ENCODE results near the gene ACVR2A.

Gene ACVR2A

DNA sequence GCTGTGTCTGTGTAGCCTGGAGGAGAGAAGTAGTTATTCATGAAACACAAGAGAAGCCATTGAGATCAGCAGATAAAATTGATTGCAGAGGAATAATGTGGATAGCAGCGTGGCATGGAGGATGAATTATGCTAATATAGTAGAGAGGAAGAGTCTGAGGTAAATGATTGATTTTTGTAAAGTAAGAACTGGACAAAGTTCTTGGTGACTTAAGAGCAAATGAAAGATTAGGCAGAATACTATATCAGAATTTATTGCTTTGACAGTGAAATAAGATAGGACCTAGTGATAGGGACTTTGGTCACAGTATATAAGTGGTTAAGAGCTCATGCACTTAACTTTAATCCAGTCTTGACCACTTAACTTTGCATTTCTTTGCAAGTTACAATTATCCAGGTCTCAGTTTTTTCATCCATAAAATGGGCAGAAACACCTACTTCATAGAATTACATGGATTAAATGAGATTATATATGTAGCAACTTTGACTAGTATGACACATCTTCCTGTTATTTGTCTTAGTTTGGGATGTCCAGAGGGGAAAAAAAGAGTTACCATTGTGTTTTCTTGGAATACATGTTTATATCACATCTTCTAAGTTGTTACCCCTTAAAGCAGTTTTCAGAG lies 29.1 kb downstream of the ACVR2A start:
- no peak overlapping the region for H3K27ac ChIP-seq
- TF ChIP-seq, protein P1, sequence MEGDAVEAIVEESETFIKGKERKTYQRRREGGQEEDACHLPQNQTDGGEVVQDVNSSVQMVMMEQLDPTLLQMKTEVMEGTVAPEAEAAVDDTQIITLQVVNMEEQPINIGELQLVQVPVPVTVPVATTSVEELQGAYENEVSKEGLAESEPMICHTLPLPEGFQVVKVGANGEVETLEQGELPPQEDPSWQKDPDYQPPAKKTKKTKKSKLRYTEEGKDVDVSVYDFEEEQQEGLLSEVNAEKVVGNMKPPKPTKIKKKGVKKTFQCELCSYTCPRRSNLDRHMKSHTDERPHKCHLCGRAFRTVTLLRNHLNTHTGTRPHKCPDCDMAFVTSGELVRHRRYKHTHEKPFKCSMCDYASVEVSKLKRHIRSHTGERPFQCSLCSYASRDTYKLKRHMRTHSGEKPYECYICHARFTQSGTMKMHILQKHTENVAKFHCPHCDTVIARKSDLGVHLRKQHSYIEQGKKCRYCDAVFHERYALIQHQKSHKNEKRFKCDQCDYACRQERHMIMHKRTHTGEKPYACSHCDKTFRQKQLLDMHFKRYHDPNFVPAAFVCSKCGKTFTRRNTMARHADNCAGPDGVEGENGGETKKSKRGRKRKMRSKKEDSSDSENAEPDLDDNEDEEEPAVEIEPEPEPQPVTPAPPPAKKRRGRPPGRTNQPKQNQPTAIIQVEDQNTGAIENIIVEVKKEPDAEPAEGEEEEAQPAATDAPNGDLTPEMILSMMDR (conservative IDR thresholded peaks at IDR 0.05), result no peak

DNA sequence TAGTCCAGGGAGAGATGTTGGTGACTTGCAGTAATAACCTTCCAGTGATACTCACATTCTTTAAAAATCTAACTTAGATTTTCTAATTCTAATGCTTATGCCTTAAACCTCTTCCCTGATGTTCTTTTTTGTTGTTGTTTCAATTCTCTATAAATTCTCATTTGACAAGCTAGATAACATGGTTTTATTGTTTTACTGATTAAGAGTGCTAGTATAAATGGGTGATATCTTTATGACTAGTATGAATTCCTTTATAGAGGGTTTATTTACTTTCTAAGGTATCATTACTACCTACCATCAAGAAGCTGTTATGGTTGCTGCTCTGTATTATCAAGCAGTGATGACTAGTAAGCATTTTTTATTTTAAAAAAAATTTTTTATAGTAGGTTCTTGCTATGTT lies 35.0 kb downstream of the ACVR2A start:
- H3K27ac ChIP-seq, result no peak overlapping the region
- TF ChIP-seq, protein P1 (conservative IDR thresholded peaks at IDR 0.05), result no peak

DNA sequence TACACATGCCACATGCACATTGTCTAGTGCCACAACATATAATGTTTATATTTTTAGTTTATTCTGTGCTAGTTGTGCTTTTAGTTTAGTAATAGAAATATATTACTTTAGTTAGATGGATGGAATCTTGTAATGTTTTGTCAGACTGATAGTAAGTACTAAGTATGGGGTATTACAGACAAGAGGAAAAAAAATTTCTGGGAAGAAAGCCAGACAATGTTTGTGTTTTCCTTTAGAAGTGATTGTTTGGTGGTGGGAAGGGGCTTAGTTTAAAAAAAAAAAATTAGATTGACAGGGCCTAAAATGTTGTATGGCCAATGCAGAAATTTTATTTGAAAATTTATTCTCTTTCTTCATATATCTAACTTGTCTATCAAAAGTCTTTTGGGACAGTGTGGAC lies 37.8 kb downstream of the ACVR2A start:
- H3K27ac ChIP-seq, result no peak overlapping the region
- TF ChIP-seq, protein P1 (conservative IDR thresholded peaks at IDR 0.05), result no peak

DNA sequence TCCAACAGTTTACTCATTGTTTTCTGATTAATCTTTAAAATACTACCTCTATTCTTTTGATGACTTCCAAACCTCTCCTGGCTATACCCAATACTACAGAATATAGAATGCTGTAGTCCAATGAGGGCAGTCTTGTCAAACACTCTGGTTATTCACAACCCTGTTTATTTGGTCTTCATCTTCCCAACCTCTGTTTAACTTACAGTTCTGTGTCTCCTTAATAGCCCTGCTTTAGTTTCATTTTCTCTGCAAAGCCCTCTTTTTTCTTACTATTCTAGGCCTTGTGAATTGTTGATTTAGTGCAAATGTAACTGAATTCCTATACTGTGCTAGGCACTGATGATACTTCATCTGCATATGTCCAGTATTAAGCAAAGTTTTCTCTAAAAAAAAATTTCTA lies 40.0 kb downstream of the ACVR2A start:
- TF ChIP-seq, protein P1 (conservative IDR thresholded peaks at IDR 0.05), result no peak
- no peak overlapping the region for H3K27ac ChIP-seq

DNA sequence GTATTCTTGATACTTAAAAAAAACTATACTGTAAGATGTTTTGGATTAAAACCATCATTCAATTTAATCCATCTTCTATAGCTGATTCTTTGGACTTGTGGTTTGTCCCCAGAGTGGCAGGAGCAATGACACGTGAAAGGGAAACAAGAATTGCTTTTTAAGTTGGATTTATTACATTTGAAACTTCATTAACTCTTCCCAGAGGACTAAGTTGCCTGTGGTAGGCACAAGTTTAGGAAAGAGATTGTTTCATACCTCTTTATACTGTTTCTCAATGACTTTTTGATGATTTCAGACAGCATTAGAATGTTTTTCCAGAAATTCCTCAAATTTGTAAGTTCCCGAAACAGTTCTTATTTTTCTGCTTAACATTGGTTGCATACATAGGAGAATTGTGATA lies 41.3 kb downstream of the ACVR2A start:
- TF ChIP-seq, protein P1 (conservative IDR thresholded peaks at IDR 0.05), result no peak
- no peak overlapping the region for H3K27ac ChIP-seq

DNA sequence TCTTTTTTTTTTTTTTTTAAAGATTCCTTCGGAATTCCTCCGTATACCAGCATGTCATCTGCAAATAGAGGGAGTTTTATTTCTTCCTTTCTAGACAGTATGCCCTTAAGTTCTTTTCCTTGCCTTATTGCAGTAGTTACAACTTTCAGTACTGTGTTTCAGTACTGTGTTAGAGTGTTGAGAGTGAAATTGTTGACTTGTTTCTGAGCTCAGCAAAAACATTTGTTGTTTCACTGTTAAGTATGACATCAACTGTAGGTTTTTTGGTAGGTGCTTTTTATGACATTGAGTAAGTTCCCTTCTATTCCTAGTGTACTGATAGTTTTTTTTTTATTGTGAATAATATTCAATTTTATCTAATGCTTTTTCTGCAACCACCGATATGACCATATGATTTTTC lies 43.9 kb downstream of the ACVR2A start:
- TF ChIP-seq, protein P1 (conservative IDR thresholded peaks at IDR 0.05), result no peak
- no peak overlapping the region for H3K27ac ChIP-seq

DNA sequence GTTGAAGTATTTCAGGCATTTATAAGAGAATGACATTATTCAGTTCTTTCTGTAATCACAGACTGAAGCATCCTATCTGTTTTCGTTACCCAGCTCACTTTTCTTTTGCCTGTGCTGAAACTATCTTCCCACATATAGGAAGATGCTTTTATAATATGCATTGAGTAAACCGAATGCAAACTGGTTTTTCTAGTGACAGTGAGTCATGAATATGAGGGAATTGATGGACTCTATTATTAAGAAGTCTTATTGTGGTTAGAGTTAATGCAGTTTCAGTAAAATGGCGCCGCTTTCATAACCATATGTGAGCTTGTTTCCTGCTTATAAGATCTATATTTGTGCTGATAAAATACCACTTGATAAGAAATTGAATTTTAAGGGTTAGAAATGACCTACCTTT lies 59.2 kb downstream of the ACVR2A start:
- H3K27ac ChIP-seq, result no peak overlapping the region
- TF ChIP-seq, protein P1 (conservative IDR thresholded peaks at IDR 0.05), result no peak

Data from VCaP (cell line).